ENCODE measurements around the gene CTNNAL1.

CTNNAL1 gene

GRCh38 chr9:109048822-109049221, 35.5 kb upstream of the CTNNAL1 start:
- DNase-seq (ENCODE audit: low read depth) = no peak
- no peak for TF ChIP-seq CTCF (IDR thresholded peaks at IDR 0.05; ENCODE audit: low read length, missing control alignments)
- no peak overlapping the region for H3K4me3 ChIP-seq (replicated peaks; ENCODE audit: low read depth, low read length)

GRCh38 chr9:109047259-109047658, 34.0 kb upstream of the CTNNAL1 start:
- DNase-seq (ENCODE audit: low read depth) = no peak
- TF ChIP-seq CTCF (IDR thresholded peaks at IDR 0.05; ENCODE audit: low read length, missing control alignments) = no peak
- no peak overlapping the region for H3K4me3 ChIP-seq (replicated peaks; ENCODE audit: low read depth, low read length)

- no peak for TF ChIP-seq CTCF (IDR thresholded peaks at IDR 0.05; ENCODE audit: low read length, missing control alignments)
- no peak overlapping the region for H3K4me3 ChIP-seq (replicated peaks; ENCODE audit: low read depth, low read length)
- DNase-seq (ENCODE audit: low read depth) = no peak
These were observed 33.0 kb upstream of the CTNNAL1 start for GRCh38 chr9:109046346-109046745.

- no peak for TF ChIP-seq CTCF (IDR thresholded peaks at IDR 0.05; ENCODE audit: low read length, missing control alignments)
- H3K4me3 ChIP-seq (replicated peaks; ENCODE audit: low read depth, low read length) = no peak overlapping the region
- DNase-seq (ENCODE audit: low read depth) = no peak
These were observed 30.3 kb upstream of the CTNNAL1 start for GRCh38 chr9:109043578-109043977.

- DNase-seq (ENCODE audit: low read depth) = no peak
- TF ChIP-seq CTCF (IDR thresholded peaks at IDR 0.05; ENCODE audit: low read length, missing control alignments) = no peak
- no peak overlapping the region for H3K4me3 ChIP-seq (replicated peaks; ENCODE audit: low read depth, low read length)
These were observed 27.3 kb upstream of the CTNNAL1 start for GRCh38 chr9:109040571-109040970.

- no peak overlapping the region for H3K4me3 ChIP-seq (replicated peaks; ENCODE audit: low read depth, low read length)
- DNase-seq (ENCODE audit: low read depth) = no peak
- no peak for TF ChIP-seq CTCF (IDR thresholded peaks at IDR 0.05; ENCODE audit: low read length, missing control alignments)
These were observed 26.2 kb upstream of the CTNNAL1 start for GRCh38 chr9:109039539-109039938.

GRCh38 chr9:109037946-109038715, 24.8 kb upstream of the CTNNAL1 start:
- H3K4me3 ChIP-seq (replicated peaks; ENCODE audit: low read depth, low read length) = no peak overlapping the region
- no peak for DNase-seq (ENCODE audit: low read depth)
- no peak for TF ChIP-seq CTCF (IDR thresholded peaks at IDR 0.05; ENCODE audit: low read length, missing control alignments)

Measured in fibroblast of pulmonary artery (primary cell).